ENCODE data around the gene LY6G6D. TPM values are rescaled to one million over a fixed set of nuclear protein-coding genes. Genes with fewer than 3 reads are reported as not detected.

Gene LY6G6D
- total and polyA plus RNA-seq, 2 of the 13 experiments (the other 11 are each of a cell fraction or from before 2014, with no cell fraction given), result not detected

GRCh38 chr6:31739639-31740396, 24.7 kb downstream of the LY6G6D start, which contains the start of gene MSH5 (continued):
- TF ChIP-seq ZNF33A (CRISPR knock-in tag; IDR thresholded peaks at IDR 0.05; ENCODE audit: borderline replicate concordance), result peak; percentile 85; the same call in 1 of the 2 replicates
- no peak for TF ChIP-seq ZFP62 (CRISPR knock-in tag; IDR thresholded peaks at IDR 0.05)
- peak; percentile 94 for TF ChIP-seq ZSCAN31 (CRISPR knock-in tag; IDR thresholded peaks at IDR 0.05; ENCODE audit: low read depth)
- TF ChIP-seq ZNF30 (CRISPR knock-in tag; IDR thresholded peaks at IDR 0.05), result peak; percentile 99
- TF ChIP-seq ZNF124 (CRISPR knock-in tag; IDR thresholded peaks at IDR 0.05), result peak; percentile 97
- peak; percentile 1 for TF ChIP-seq RARA (CRISPR knock-in tag; IDR thresholded peaks at IDR 0.05)
- TF ChIP-seq, protein P1, sequence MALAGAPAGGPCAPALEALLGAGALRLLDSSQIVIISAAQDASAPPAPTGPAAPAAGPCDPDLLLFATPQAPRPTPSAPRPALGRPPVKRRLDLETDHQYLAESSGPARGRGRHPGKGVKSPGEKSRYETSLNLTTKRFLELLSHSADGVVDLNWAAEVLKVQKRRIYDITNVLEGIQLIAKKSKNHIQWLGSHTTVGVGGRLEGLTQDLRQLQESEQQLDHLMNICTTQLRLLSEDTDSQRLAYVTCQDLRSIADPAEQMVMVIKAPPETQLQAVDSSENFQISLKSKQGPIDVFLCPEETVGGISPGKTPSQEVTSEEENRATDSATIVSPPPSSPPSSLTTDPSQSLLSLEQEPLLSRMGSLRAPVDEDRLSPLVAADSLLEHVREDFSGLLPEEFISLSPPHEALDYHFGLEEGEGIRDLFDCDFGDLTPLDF (CRISPR knock-in tag; IDR thresholded peaks at IDR 0.05), result peak; percentile 100
- TF ChIP-seq KLF15 (CRISPR knock-in tag; IDR thresholded peaks at IDR 0.05; ENCODE audit: borderline replicate concordance), result peak; percentile 95; the same call in 1 of the 2 replicates
- no peak; the same call in 1 of the 2 replicates for TF ChIP-seq ZNF567 (CRISPR knock-in tag; IDR thresholded peaks at IDR 0.05; ENCODE audit: borderline replicate concordance)
- peak; percentile 99 for TF ChIP-seq ZNF446 (CRISPR knock-in tag; IDR thresholded peaks at IDR 0.05)
- no peak for TF ChIP-seq ZFAT (CRISPR knock-in tag; conservative IDR thresholded peaks at IDR 0.05)
- TF ChIP-seq RFX5 (IDR thresholded peaks at IDR 0.05; ENCODE audit: low read depth, low read length), result peak; percentile 82
- no peak for TF ChIP-seq ZNF432 (CRISPR knock-in tag; IDR thresholded peaks at IDR 0.05; ENCODE audit: borderline replicate concordance)
- TF ChIP-seq ISX (CRISPR knock-in tag; conservative IDR thresholded peaks at IDR 0.05), result 0 out of 2 replicates have a peak, but pooled peaks have one; percentile 81
- TF ChIP-seq ZKSCAN1 (IDR thresholded peaks at IDR 0.05; ENCODE audit: low read length), result no peak
- TF ChIP-seq SMARCC2 (IDR thresholded peaks at IDR 0.05), result no peak
- peak; percentile 99 for TF ChIP-seq ZNF589 (CRISPR knock-in tag; conservative IDR thresholded peaks at IDR 0.05)
- peak; percentile 91 for TF ChIP-seq ZNF335 (CRISPR knock-in tag; IDR thresholded peaks at IDR 0.05)
- TF ChIP-seq, protein P2, sequence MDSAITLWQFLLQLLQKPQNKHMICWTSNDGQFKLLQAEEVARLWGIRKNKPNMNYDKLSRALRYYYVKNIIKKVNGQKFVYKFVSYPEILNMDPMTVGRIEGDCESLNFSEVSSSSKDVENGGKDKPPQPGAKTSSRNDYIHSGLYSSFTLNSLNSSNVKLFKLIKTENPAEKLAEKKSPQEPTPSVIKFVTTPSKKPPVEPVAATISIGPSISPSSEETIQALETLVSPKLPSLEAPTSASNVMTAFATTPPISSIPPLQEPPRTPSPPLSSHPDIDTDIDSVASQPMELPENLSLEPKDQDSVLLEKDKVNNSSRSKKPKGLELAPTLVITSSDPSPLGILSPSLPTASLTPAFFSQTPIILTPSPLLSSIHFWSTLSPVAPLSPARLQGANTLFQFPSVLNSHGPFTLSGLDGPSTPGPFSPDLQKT (CRISPR knock-in tag; IDR thresholded peaks at IDR 0.05; ENCODE audit: borderline replicate concordance), result peak; percentile 24; the same call in 1 of the 2 replicates
- TF ChIP-seq ZFYVE20 (CRISPR knock-in tag; IDR thresholded peaks at IDR 0.05; ENCODE audit: borderline replicate concordance, low read depth), result peak; percentile 95
- no peak for TF ChIP-seq ARNT (IDR thresholded peaks at IDR 0.05)
- peak; percentile 79; the same call in 1 of the 2 replicates for TF ChIP-seq ATF2 (CRISPR knock-in tag; IDR thresholded peaks at IDR 0.05)
- TF ChIP-seq NFYB (CRISPR knock-in tag; IDR thresholded peaks at IDR 0.05), result peak; percentile 98
- peak; percentile 96 for TF ChIP-seq JUNB (CRISPR knock-in tag; IDR thresholded peaks at IDR 0.05; ENCODE audit: borderline replicate concordance)
- TF ChIP-seq, protein P3, sequence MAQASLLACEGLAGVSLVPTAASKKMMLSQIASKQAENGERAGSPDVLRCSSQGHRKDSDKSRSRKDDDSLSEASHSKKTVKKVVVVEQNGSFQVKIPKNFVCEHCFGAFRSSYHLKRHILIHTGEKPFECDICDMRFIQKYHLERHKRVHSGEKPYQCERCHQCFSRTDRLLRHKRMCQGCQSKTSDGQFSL (CRISPR knock-in tag; IDR thresholded peaks at IDR 0.05), result 0 out of 2 replicates have a peak, but pooled peaks have one; percentile 73
- peak; percentile 95 for TF ChIP-seq ZNF160 (CRISPR knock-in tag; IDR thresholded peaks at IDR 0.05)

All from HepG2 (cell line).